Pancreas (tissue), 10 donors: Measurements from ENCODE around the gene CTNNA3. TPM values are rescaled to one million over a fixed set of nuclear protein-coding genes. Genes with fewer than 3 reads are reported as not detected.

Source experiments
- ATAC-seq, 4 donors: fragments of 200-7000 bp; cut with Tn5 transposase; one replicate each; pipeline versions ENCODE4 v1.8.0 to v1.9.1; 2020; ENCODE audit warnings: mild to moderate bottlenecking in 4 of 4, moderate library complexity in 4 of 4
- DNase-seq, 6 donors: peaks; one replicate each; pipeline ENCODE4 v3.0.0-alpha.2; 2020
- FAIRE-seq: peaks from 2 replicates; lab custom pipeline; 2012; peaks lifted over from hg19 to GRCh38; lab: Jason Lieb, UNC
- H3K27ac ChIP-seq, 4 donors: fragments of 200-600 bp; sonication (generic); 1 replicate in 3 of 4; 2 replicates in 1 of 4; pipeline versions ENCODE4 v1.5.0 to v1.8.0; 2020
- H3K27me3 ChIP-seq, 4 donors: fragments of 200-600 bp; one replicate each; pipeline ENCODE4 v1.8.0; 2021
- H3K36me3 ChIP-seq, 3 donors: fragments of 200-600 bp; sonication (generic) in 1 of 3; one replicate each; pipeline versions ENCODE4 v1.5.0 to v1.8.0; 2020 to 2021
- H3K4me1 ChIP-seq, 3 donors: fragments of 200-600 bp; one replicate each; pipeline ENCODE4 v1.8.0; 2021
- H3K4me3 ChIP-seq, 4 donors: fragments of 200-600 bp; sonication (generic) in 2 of 4; one replicate each; pipeline versions ENCODE4 v1.5.0 to v1.8.0; 2020 to 2021
- H3K9me3 ChIP-seq, 4 donors: fragments of 200-600 bp; one replicate each; pipeline ENCODE4 v1.8.0; 2021
- CTCF ChIP-seq, 4 donors: fragments of 200-600 bp; sonication (generic) in 3 of 4; IDR thresholded peaks; one replicate each; pipeline versions ENCODE4 v1.5.0 to v1.8.0; 2021; ENCODE audit warnings: antibody characterized with exemption in 4 of 4
- WGBS, 2 donors: extraction: QIAGEN DNeasy Blood & Tissue Kit; methylation state at CpG; one replicate each; pipeline ENCODE4 v1.1.7; 2013; 5-methylcytosine and 5-hydroxymethylcytosine counted together
- intact Hi-C, 3 donors: fragments of 100-400 bp; cut with DNase I; formaldehyde crosslinking; loops; one replicate each; pipeline versions ENCODE4 v1.11.1 to v1.14.2; 2022
- polyA plus RNA-seq, 2 donors: library from polyadenylated mRNA; stranded (reverse); fragments of 200-250 nt; gene quantifications; one replicate each; pipeline ENCODE4 v1.2.3, GENCODE V29; 2013
- total RNA-seq, 6 donors: library from RNA; stranded (reverse); fragmentation: NEBNext Ultra II Directional in 4 of 6; extraction: Animal tissue kit (Norgen Biotek cat#: 25700) in 4 of 6; gene quantifications; one replicate each; pipeline versions ENCODE4 v1.2.1 to v1.2.4, GENCODE V29; 2021 to 2023
- donor health status: healthy with polysubstance abuse.
- donor health status: DM: no; HTN: no; CAD: no; lungs with moderate emphysema.
- donor health status: DM: no; HTN: no; CAD: no.
- donor health status: control.
- donor health status: control.
- donor health status: Bipolar disorder and iron deficiency.
- donor health status: DM: yes; HTN: yes; CAD: no.
- donor health status: DM: no; HTN: no; CAD: no.
- donor health status: DM: no; HTN: no; CAD: no.
- donor health status: DM: yes; HTN: yes; CAD: no.

The CTNNA3 gene
- total and polyA plus RNA-seq, 8 donors: 0.02 to 0.83 (median 0.21) TPM

- intact Hi-C loops: no loop called here
- Histone ChIP-seq H3K36me3 (no peaks in the 10 kb centered on the region), H3K4me1 (peaks cover 0 to 11% (median 0%) of the 10 kb centered on the region in 3 donors), H3K27me3 (no peaks in the 10 kb centered on the region), H3K27ac (no peak overlapping the region), H3K9me3 (no peaks in the 10 kb centered on the region), H3K4me3 (no peak overlapping the region)
- no peak for TF ChIP-seq CTCF (IDR thresholded peaks at IDR 0.05)
- DNase-seq (no peak), FAIRE-seq (no peak), ATAC-seq (no peak)
- 90 to 98% methylated on average over 1 of the region's 1 CpG for WGBS, 2 donors
These were observed 1161.1 kb downstream of the CTNNA3 start for GRCh38 chr10:66534866-66535265.

- TF ChIP-seq CTCF (IDR thresholded peaks at IDR 0.05): no peak
- no peaks in the 10 kb centered on the region for H3K4me1 ChIP-seq
- intact Hi-C loops: no loop called here
- no peaks in the 10 kb centered on the region for H3K9me3 ChIP-seq
- ATAC-seq (no peak), DNase-seq (no peak), FAIRE-seq (no peak)
- H3K27me3 ChIP-seq: no peaks in the 10 kb centered on the region
- WGBS, 2 donors: 56 to 60% methylated on average over 1 of the region's 1 CpG
- no peak overlapping the region for H3K27ac ChIP-seq
- H3K36me3 ChIP-seq: no peaks in the 10 kb centered on the region
- H3K4me3 ChIP-seq: no peak overlapping the region
These were observed 1174.5 kb downstream of the CTNNA3 start for GRCh38 chr10:66521506-66521905.

GRCh38 chr10:66519616-66520015 lies 1176.4 kb downstream of the CTNNA3 start:
- no peak for TF ChIP-seq CTCF (IDR thresholded peaks at IDR 0.05)
- DNase-seq: no peak
- 85 to 91% methylated on average over 3 of the region's 3 CpGs for WGBS, 2 donors
- Histone ChIP-seq H3K27me3 (no peaks in the 10 kb centered on the region), H3K9me3 (no peaks in the 10 kb centered on the region), H3K4me1 (no peaks in the 10 kb centered on the region), H3K27ac (no peak overlapping the region), H3K4me3 (no peak overlapping the region), H3K36me3 (no peaks in the 10 kb centered on the region)
- FAIRE-seq: no peak
- no peak for ATAC-seq
- intact Hi-C loops: no loop called here

- 32 to 39% methylated on average over 1 of the region's 1 CpG for WGBS, 2 donors
- H3K36me3 ChIP-seq: no peaks in the 10 kb centered on the region
- no peak overlapping the region for H3K27ac ChIP-seq
- ATAC-seq (no peak), FAIRE-seq (no peak), DNase-seq (no peak)
- H3K9me3 ChIP-seq: no peaks in the 10 kb centered on the region
- no peaks in the 10 kb centered on the region for H3K4me1 ChIP-seq
- H3K4me3 ChIP-seq: no peak overlapping the region
- no peaks in the 10 kb centered on the region for H3K27me3 ChIP-seq
- no peak for TF ChIP-seq CTCF (IDR thresholded peaks at IDR 0.05)
- intact Hi-C loops: no loop called here
These were observed 1181.3 kb downstream of the CTNNA3 start for GRCh38 chr10:66514666-66515065.

- Histone ChIP-seq H3K27me3 (no peaks in the 10 kb centered on the region), H3K4me1 (no peaks in the 10 kb centered on the region), H3K4me3 (no peak overlapping the region), H3K9me3 (no peaks in the 10 kb centered on the region), H3K36me3 (no peaks in the 10 kb centered on the region), H3K27ac (no peak overlapping the region)
- WGBS, 2 donors: 47 to 64% methylated on average over 2 of the region's 2 CpGs
- intact Hi-C loops: no loop called here
- no peak for ATAC-seq
- DNase-seq: peak in 1 of 6 donors; percentile 9
- no peak for FAIRE-seq
- TF ChIP-seq CTCF (IDR thresholded peaks at IDR 0.05): no peak
These were observed 1182.5 kb downstream of the CTNNA3 start for GRCh38 chr10:66513504-66513903.
